DMS79 treated with DMSO at 0.1 percent for 48 hours (cell line): ENCODE results near the gene PLPP3.

Experiments used
- DNase-seq: peaks from one replicate; lab custom pipeline; 2025; lab: John Stamatoyannopoulos, UW

PLPP3 gene

DNA sequence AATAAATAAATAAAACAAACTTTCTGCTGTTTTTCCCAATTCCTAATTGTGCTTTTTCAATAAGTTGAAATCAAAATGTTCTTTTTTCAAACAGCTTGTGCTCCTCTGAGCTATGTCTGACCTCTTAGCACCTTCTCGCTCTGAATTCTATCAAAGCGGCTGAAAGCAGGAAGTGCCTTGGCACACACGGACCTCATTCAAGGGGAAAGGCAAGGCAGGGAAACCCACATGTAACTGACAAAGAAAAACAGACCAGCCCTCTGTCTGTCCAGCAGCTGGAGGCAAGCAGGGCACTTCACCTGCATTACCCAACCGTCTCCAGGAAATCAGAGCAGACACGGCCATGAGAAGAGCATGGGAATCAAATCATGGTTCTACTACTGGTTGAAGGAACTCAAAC, 56.7 kb downstream of the PLPP3 start:
- no peak for DNase-seq

GRCh38 chr1:56520016-56520601, 59.3 kb downstream of the PLPP3 start:
- no peak for DNase-seq

DNA sequence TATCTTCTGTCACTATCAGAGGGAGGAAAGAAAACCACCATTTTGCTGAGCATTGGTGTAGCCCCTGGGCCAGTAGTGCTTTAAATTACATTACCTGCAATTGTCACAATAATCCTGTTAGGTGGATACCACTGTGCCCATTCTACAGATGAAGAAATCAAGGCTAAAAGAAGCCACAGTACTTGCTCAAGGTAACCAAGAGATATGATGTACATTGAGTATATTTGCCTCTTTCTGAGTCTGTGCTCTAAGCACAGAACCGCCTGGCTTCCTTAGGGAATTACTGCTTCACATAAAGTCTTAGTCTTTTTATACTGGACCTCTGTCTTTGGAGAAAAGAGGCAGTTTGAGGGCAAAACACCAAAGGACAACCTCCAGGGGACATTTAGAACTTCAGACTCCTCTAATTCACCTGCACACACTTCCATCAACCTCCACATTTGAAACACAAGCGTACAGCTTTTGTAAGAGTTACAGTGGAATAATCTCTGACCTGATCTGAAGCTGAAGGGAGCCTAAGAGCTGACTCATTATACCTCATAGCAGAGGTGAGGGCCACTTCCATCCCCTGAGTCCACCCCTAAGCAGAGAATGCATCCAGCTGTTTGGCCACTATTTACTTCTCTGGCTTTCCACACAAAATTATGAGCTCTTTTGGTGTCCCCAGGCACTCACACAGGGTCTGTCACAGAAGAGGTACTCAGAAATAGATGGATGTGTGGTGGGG, 61.8 kb downstream of the PLPP3 start:
- no peak for DNase-seq

- DNase-seq, result peak; percentile 34
These were observed 62.7 kb downstream of the PLPP3 start for GRCh38 chr1:56516539-56517252.

GRCh38 chr1:56515898-56516538, 63.3 kb downstream of the PLPP3 start:
- no peak for DNase-seq

- no peak for DNase-seq
These were observed 66.5 kb downstream of the PLPP3 start for GRCh38 chr1:56512724-56513494.

- no peak for DNase-seq
These were observed 67.6 kb downstream of the PLPP3 start for GRCh38 chr1:56511766-56512165.

DNA sequence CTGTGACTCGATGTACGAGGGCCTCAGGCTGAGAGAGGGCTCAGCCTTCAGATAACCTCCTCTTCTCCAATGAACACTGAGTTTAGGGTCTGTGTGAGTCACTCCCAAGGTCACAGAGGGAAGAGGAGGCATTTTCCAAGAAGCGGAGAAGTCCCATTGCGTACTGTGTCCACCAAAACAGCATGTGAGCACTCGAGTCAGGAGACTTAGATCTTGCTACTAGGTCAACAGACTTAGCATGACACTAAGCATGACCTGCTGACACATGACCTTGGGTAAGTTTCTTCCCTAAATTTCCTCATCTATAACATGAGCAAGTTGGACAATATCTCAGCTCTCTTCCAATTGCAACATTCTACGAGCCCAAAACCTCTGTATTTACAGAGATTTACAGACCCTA, 68.0 kb downstream of the PLPP3 start:
- DNase-seq, result no peak

DNA sequence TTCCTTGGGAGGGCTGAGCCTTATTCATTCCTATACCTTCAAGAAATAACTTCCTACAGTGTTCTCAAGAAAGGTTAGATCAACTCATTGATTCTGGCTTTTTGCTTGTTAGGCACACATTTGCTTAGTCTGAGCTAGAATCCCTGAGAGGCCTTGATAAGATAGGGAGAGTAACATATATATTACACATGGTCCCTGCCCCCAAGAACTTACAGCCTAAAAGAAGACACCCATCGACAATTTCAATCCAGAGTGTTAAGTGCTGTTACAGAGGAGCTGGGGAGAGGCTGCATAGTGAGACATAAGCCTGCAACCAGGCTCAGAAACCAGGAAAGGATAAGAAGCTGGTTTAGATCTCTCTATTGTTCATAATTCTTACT, 68.7 kb downstream of the PLPP3 start:
- DNase-seq, result no peak

- DNase-seq, result no peak
These were observed 69.4 kb downstream of the PLPP3 start for GRCh38 chr1:56509713-56510641.

GRCh38 chr1:56508523-56508983, 70.8 kb downstream of the PLPP3 start:
- DNase-seq, result no peak

DNA sequence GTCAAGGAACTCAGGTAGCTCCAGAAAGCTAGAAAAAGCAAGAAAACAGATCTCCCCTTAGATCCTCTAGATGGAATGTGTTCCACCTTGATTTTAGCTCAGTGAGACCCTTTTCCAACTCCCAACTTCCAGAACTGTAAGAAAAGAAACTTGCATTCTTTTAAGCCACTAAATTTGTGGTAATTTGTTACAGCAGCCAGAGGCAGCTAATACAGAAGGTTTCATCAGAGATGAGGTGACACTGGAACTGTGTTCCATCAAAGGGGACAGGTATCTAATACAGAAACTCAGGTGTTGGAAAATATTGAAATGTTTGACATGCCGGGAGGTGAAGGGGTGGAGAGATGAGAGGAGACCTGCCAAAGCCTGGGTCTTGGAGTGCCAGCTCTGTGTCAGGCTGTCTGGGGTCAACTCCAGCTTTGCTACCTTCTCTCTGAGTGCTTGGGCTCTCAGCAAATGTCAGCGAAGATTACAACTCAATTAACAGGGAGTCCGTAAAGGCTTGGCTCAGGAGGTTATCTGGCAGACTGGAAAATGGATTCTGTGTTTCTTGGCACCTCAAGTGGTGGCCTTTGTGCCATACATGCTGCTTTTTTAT, 71.3 kb downstream of the PLPP3 start:
- no peak for DNase-seq

- no peak for DNase-seq
These were observed 72.3 kb downstream of the PLPP3 start for GRCh38 chr1:56506951-56507491.

GRCh38 chr1:56505792-56506743, 73.3 kb downstream of the PLPP3 start:
- DNase-seq, result no peak

DNA sequence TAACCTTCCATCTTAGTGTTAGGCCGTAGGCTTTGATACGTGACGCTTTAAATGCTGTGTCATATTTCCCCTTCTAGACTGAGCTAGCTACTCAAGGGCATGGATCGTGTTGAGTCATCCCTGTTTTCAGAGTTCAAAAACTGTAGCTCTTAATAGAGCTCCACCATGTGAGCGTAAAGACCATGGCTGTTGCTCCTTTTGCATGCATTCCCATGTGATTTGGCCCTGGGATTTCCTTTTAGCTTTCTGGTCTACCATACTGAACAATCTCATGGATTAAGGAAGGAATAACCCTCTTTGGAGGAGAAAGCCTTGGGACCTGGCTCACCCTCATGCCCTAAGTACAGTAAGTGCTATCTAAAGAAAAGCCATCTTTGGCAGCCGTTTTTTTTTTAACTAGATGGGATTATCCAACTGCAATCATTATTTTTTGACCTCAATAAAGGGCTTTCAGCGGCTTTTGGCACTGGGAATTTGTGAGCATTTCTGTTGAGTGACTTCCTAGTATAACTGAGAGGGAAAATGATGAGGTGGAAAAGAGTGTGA, 76.6 kb downstream of the PLPP3 start:
- no peak for DNase-seq

- no peak for DNase-seq
These were observed 77.5 kb downstream of the PLPP3 start for GRCh38 chr1:56501888-56502287.

DNA sequence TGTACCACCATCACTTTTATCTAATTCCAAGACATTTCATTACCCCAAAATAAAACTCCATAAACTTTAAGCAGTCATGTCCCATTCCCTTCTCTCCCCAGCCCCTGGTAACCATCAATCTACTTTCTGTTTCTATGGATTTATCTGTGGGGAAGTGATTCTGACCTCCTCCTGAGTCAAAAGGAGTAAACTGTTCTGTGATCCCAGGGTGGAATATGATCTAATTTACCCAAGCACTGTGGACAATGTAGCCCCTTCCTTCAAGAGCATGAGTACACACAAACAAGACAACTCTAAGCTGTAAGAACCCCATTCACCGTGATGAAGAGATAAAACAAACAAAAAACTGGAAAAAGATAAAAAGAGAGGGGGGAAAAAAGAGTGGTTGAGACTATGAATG, 77.9 kb downstream of the PLPP3 start:
- no peak for DNase-seq
